HG03442 (cell line): ENCODE results near the gene CEBPB.

Experiments
- ATAC-seq: cut with Tn5 transposase; IDR thresholded peaks from one replicate; pipeline ENCODE4 v1.9.1; 2021; ENCODE audit warnings: mild to moderate bottlenecking, moderate library complexity; ENCODE audit not compliant: unreplicated experiment

The CEBPB gene

GRCh38 chr20:50224531-50225255 is 34.1 kb downstream of the CEBPB start:
- no peak for ATAC-seq

- ATAC-seq, result no peak
These were observed 35.7 kb downstream of the CEBPB start for GRCh38 chr20:50226093-50226974.

- no peak for ATAC-seq
These were observed 36.9 kb downstream of the CEBPB start for GRCh38 chr20:50227506-50227905.

GRCh38 chr20:50229156-50229607 is 38.6 kb downstream of the CEBPB start:
- ATAC-seq, result no peak

- ATAC-seq, result no peak
These were observed 39.6 kb downstream of the CEBPB start for GRCh38 chr20:50230184-50230583.

- no peak for ATAC-seq
These were observed 40.4 kb downstream of the CEBPB start for GRCh38 chr20:50230871-50231560.

- no peak for ATAC-seq
These were observed 41.2 kb downstream of the CEBPB start for GRCh38 chr20:50231854-50232253.

GRCh38 chr20:50232651-50233324 is 42.2 kb downstream of the CEBPB start:
- no peak for ATAC-seq

GRCh38 chr20:50233325-50234212 is 42.9 kb downstream of the CEBPB start:
- no peak for ATAC-seq

GRCh38 chr20:50234288-50234687 is 43.7 kb downstream of the CEBPB start:
- ATAC-seq, result no peak

- ATAC-seq, result no peak
These were observed 46.7 kb downstream of the CEBPB start for GRCh38 chr20:50237349-50237748.

- ATAC-seq, result no peak
These were observed 47.6 kb downstream of the CEBPB start for GRCh38 chr20:50238081-50238800.

- ATAC-seq, result no peak
These were observed 49.5 kb downstream of the CEBPB start for GRCh38 chr20:50240092-50240491.

- no peak for ATAC-seq
These were observed 51.5 kb downstream of the CEBPB start for GRCh38 chr20:50242178-50242514.
